ENCODE data around the gene MEF2A.

MEF2A gene

DNA sequence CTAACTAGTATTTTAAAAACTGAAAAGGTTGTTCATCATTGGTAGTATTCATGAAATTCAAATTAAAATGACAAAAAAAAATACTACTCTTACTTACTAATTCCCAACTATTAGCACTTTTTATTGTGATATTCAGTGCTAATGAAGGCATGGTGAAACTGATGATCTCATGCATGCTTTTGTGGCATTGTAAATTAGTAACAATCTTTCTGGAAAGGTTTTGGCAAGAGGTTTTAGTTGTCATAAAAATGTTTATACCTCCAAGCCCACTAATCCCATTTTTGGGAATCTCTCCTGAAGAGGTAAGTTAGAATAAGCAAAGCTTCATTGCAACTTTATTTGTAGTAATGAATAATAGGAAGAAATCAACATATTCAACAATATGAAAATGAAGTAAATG is 114.5 kb downstream of the MEF2A start:
- no peak for DNase-seq (ENCODE audit: extremely low spot score)
- no peak for TF ChIP-seq CTCF (IDR thresholded peaks at IDR 0.05; ENCODE audit: control extremely low read depth, extremely low read depth, low read depth, missing control alignments)
- POLR2A ChIA-PET = no interaction called here
- CTCF ChIA-PET = interaction anchor here (1.5 kb wide), 1 partner anchor 24 kb away, joined by 5 read pairs; no protein-coding TSS in a partner anchor

GRCh38 chr15:99681990-99682389 is 116.2 kb downstream of the MEF2A start:
- DNase-seq (ENCODE audit: extremely low spot score) = no peak
- CTCF ChIA-PET = interaction anchor here (1.1 to 1.4 kb wide), 3 partner anchors 10 to 23 kb away, joined by 3 to 8 read pairs (median 4); no protein-coding TSS in a partner anchor
- POLR2A ChIA-PET = no interaction called here
- TF ChIP-seq CTCF (IDR thresholded peaks at IDR 0.05; ENCODE audit: control extremely low read depth, extremely low read depth, low read depth, missing control alignments) = no peak

- TF ChIP-seq CTCF (IDR thresholded peaks at IDR 0.05; ENCODE audit: control extremely low read depth, extremely low read depth, low read depth, missing control alignments) = no peak
- POLR2A ChIA-PET = no interaction called here
- no peak for DNase-seq (ENCODE audit: extremely low spot score)
- CTCF ChIA-PET = interaction anchor here (1.1 to 1.4 kb wide), 3 partner anchors 10 to 23 kb away, joined by 3 to 8 read pairs (median 4); no protein-coding TSS in a partner anchor
Observed at GRCh38 chr15:99682455-99682854, 116.7 kb downstream of the MEF2A start.

- POLR2A ChIA-PET = no interaction called here
- no peak for DNase-seq (ENCODE audit: extremely low spot score)
- TF ChIP-seq CTCF (IDR thresholded peaks at IDR 0.05; ENCODE audit: control extremely low read depth, extremely low read depth, low read depth, missing control alignments) = no peak
- CTCF ChIA-PET = interaction anchor here (1.1 to 1.4 kb wide), 3 partner anchors 11 to 24 kb away, joined by 3 to 8 read pairs (median 4); no protein-coding TSS in a partner anchor
Observed at GRCh38 chr15:99683000-99683670, 117.4 kb downstream of the MEF2A start.

GRCh38 chr15:99686290-99686689 is 120.5 kb downstream of the MEF2A start:
- ChIA-PET POLR2A (no interaction called here), CTCF (interaction anchor here (2.3 kb wide), 1 partner anchor 18 kb away, joined by 12 read pairs; no protein-coding TSS in a partner anchor)
- no peak for TF ChIP-seq CTCF (IDR thresholded peaks at IDR 0.05; ENCODE audit: control extremely low read depth, extremely low read depth, low read depth, missing control alignments)
- no peak for DNase-seq (ENCODE audit: extremely low spot score)

DNA sequence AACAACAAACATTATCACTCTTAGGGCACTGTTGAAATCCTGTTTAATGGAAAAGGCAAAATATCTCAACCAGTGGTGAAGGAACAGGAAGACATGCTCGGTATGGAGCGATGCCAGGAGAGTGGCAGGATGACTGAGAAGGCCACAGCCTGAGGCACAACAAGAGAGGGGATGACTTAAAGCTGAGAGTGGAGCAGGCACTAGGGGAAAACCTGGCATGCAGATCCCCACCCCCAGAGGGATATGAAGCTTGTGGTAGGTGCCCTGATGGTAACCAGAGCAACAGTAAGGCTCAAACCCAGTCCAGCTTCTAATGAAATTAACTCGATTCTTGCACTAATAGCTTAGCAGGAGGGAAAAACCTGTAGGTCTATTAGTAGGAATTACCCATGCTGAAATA is 127.0 kb downstream of the MEF2A start:
- no peak for DNase-seq (ENCODE audit: extremely low spot score)
- POLR2A ChIA-PET = no interaction called here
- no peak for TF ChIP-seq CTCF (IDR thresholded peaks at IDR 0.05; ENCODE audit: control extremely low read depth, extremely low read depth, low read depth, missing control alignments)
- CTCF ChIA-PET = interaction anchor here (1.0 to 2.0 kb wide), 6 partner anchors 9 to 126 kb away, joined by 3 to 17 read pairs (median 4); no protein-coding TSS in a partner anchor
